Measurements from ENCODE around the gene ARL14. TPM values are rescaled to one million over a fixed set of nuclear protein-coding genes. Genes with fewer than 3 reads are reported as not detected.
A peak's percentile ranks its signal among the peaks of the same experiment; 100 is the strongest.

The ARL14 gene
- total and polyA plus RNA-seq, 12 donors, result 0.17 to 0.27 (median 0.20) TPM; not detected in 8

DNA sequence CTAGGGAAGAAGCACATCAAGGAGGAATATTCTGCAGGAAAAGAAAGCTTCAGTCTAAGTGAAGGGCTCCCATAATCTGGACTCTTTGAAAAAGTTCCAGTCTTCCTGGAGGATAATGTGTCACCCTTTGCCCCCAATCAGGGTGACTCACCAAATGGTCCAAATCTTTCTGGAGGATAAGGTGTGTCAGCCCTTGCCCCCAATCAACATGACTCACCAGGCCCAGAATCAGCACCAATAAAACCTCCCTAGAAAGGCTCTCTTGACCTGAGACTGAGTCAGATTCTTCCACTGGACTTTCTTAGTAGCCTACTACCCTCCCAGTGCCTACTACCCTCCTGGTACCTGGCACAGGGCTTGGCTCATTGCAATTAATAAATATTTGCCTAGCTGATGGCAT, 9.5 kb upstream of the ARL14 start:
- peak in 1 of 7 donors; percentile 13 for DNase-seq
- intact Hi-C loops (cut with DNase I), result no loop called here
- no peaks in the 10 kb centered on the region for H3K4me1 ChIP-seq (replicated peaks in 1 of 2)
- no peaks in the 10 kb centered on the region for H3K36me3 ChIP-seq (replicated peaks in 1 of 2)
- H3K4me3 ChIP-seq, result no peak overlapping the region
- no peaks in the 10 kb centered on the region for H3K27me3 ChIP-seq
- H3K27ac ChIP-seq, result no peak overlapping the region
- no peaks in the 10 kb centered on the region for H3K9me3 ChIP-seq (replicated peaks in 1 of 3)
- TF ChIP-seq, protein P1, sequence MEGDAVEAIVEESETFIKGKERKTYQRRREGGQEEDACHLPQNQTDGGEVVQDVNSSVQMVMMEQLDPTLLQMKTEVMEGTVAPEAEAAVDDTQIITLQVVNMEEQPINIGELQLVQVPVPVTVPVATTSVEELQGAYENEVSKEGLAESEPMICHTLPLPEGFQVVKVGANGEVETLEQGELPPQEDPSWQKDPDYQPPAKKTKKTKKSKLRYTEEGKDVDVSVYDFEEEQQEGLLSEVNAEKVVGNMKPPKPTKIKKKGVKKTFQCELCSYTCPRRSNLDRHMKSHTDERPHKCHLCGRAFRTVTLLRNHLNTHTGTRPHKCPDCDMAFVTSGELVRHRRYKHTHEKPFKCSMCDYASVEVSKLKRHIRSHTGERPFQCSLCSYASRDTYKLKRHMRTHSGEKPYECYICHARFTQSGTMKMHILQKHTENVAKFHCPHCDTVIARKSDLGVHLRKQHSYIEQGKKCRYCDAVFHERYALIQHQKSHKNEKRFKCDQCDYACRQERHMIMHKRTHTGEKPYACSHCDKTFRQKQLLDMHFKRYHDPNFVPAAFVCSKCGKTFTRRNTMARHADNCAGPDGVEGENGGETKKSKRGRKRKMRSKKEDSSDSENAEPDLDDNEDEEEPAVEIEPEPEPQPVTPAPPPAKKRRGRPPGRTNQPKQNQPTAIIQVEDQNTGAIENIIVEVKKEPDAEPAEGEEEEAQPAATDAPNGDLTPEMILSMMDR (IDR thresholded peaks at IDR 0.05), result no peak
- TF ChIP-seq POLR2A (IDR thresholded peaks at IDR 0.05), result no peak

- no peaks in the 10 kb centered on the region for H3K9me3 ChIP-seq (replicated peaks in 1 of 3)
- intact Hi-C loops (cut with DNase I), result no loop called here
- no peaks in the 10 kb centered on the region for H3K27me3 ChIP-seq
- H3K36me3 ChIP-seq (replicated peaks in 1 of 2), result no peaks in the 10 kb centered on the region
- H3K4me3 ChIP-seq, result no peak overlapping the region
- TF ChIP-seq, protein P1 (IDR thresholded peaks at IDR 0.05), result no peak
- TF ChIP-seq POLR2A (IDR thresholded peaks at IDR 0.05), result no peak
- H3K4me1 ChIP-seq (replicated peaks in 1 of 2), result no peaks in the 10 kb centered on the region
- DNase-seq, result no peak
- H3K27ac ChIP-seq, result no peak overlapping the region
Measured at GRCh38 chr3:160668454-160668853, 8.5 kb upstream of the ARL14 start.

DNA sequence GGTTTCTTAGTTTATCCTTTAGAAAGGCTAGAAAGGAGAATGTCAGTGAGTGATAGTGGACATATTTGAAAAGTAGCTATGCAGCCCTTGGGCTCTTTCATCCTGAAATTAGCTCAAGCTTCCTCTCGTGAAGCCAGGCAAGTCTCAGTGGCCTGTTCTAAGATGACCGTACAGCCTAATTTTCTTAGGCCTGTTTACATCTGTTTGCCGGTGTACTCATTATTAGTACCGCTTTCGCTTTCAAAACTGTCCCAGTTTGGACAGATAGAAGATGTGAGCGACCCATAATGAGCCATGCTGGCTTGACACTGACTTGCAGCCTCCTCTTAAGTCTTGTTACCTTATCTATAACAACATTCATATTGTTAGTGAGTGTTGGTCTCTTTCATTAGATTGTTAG, 5.7 kb upstream of the ARL14 start:
- Histone ChIP-seq H3K27me3 (no peaks in the 10 kb centered on the region), H3K36me3 (replicated peaks in 1 of 2) (no peaks in the 10 kb centered on the region), H3K4me1 (replicated peaks in 1 of 2) (no peaks in the 10 kb centered on the region), H3K4me3 (no peak overlapping the region), H3K27ac (no peak overlapping the region), H3K9me3 (replicated peaks in 1 of 3) (no peaks in the 10 kb centered on the region)
- intact Hi-C loops (cut with DNase I), result no loop called here
- WGBS, 4 donors, result 84 to 90% (median 87%) methylated on average over 6 of the region's 6 CpGs
- TF ChIP-seq, protein P1 (IDR thresholded peaks at IDR 0.05), result no peak
- TF ChIP-seq POLR2A (IDR thresholded peaks at IDR 0.05), result no peak
- DNase-seq, result no peak

GRCh38 chr3:160671995-160672394, 5.0 kb upstream of the ARL14 start:
- no peak for DNase-seq
- Histone ChIP-seq H3K27me3 (no peaks in the 10 kb centered on the region), H3K4me3 (no peak overlapping the region), H3K9me3 (replicated peaks in 1 of 3) (no peaks in the 10 kb centered on the region), H3K27ac (no peak overlapping the region), H3K36me3 (replicated peaks in 1 of 2) (no peaks in the 10 kb centered on the region), H3K4me1 (replicated peaks in 1 of 2) (no peaks in the 10 kb centered on the region)
- TF ChIP-seq, protein P1 (IDR thresholded peaks at IDR 0.05), result no peak
- TF ChIP-seq POLR2A (IDR thresholded peaks at IDR 0.05), result no peak
- intact Hi-C loops (cut with DNase I), result no loop called here
- 73 to 92% (median 89%) methylated on average over 2 of the region's 2 CpGs for WGBS, 4 donors

All from adrenal gland (tissue), 12 donors.